ENCODE results near the gene SVEP1.

- TF ChIP-seq CTCF (IDR thresholded peaks at IDR 0.05; ENCODE audit: low read depth, low read length) (no peak), POLR2A (IDR thresholded peaks at IDR 0.05; ENCODE audit: extremely low read depth, insufficient read length) (no peak), MYC (IDR thresholded peaks at IDR 0.05; ENCODE audit: low read depth, low read length) (no peak), MAX (IDR thresholded peaks at IDR 0.05; ENCODE audit: low read depth, low read length) (no peak)
Measured at GRCh38 chr9:110590816-110591215, 11.3 kb upstream of the SVEP1 start.
